HepG2 (cell line): Measurements from ENCODE around the gene TTLL4. TPM values are rescaled to one million over a fixed set of nuclear protein-coding genes. Genes with fewer than 3 reads are reported as not detected.
A peak's percentile ranks its signal among the peaks of the same experiment; 100 is the strongest.

Source experiments
- CEBPG ChIP-seq: IDR thresholded peaks from 2 replicates; pipeline ENCODE4 v1.6.1; 2016
- CEBPZ ChIP-seq: IDR thresholded peaks from 2 replicates; pipeline ENCODE4 v1.6.1; 2012; ENCODE audit warnings: low read length, improper control_type of control experiment
- CREB1 ChIP-seq, 2 experiments: fragments of 450-650 bp in 1 of 2; IDR thresholded peaks; 2 replicates each; pipeline ENCODE4 v1.6.1; 2016 to 2017; ENCODE audit warnings: control low read depth in 1 of 2, mild to moderate bottlenecking in 1 of 2, missing compliant biosample characterization in 1 of 2, missing genetic modification characterization in 1 of 2
- DNMT3B ChIP-seq: conservative IDR thresholded peaks from 2 replicates; pipeline ENCODE4 v1.6.1; 2016; ENCODE audit warnings: missing biosample characterization, control low read depth
- ETV5 ChIP-seq: IDR thresholded peaks from 2 replicates; pipeline ENCODE4 v1.6.1; 2018; ENCODE audit warnings: missing biosample characterization, missing genetic modification reagents, inconsistent platforms, borderline replicate concordance
- KLF6 ChIP-seq: IDR thresholded peaks from 2 replicates; pipeline ENCODE4 v1.8.0; 2016; ENCODE audit warnings: missing biosample characterization, missing genetic modification reagents
- MAZ ChIP-seq, 2 experiments: sonication (generic) in 1 of 2; formaldehyde crosslinking in 1 of 2; IDR thresholded peaks; 2 replicates each; pipeline versions ENCODE4 v1.5.0 to v1.6.1; 2012 to 2020; ENCODE audit warnings: low read depth in 2 of 2, mild to moderate bottlenecking in 2 of 2, borderline replicate concordance in 1 of 2, improper control_type of control experiment in 1 of 2, low read length in 1 of 2, missing genetic modification reagents in 1 of 2, moderate library complexity in 1 of 2
- MYC ChIP-seq: sonication (generic); formaldehyde crosslinking; IDR thresholded peaks from 2 replicates; pipeline ENCODE4 v1.9.0; 2021; ENCODE audit warnings: missing genetic modification reagents, borderline replicate concordance
- NFATC3 ChIP-seq: sonication (generic); formaldehyde crosslinking; IDR thresholded peaks from 2 replicates; pipeline ENCODE4 v1.5.1; 2020; ENCODE audit warnings: mild to moderate bottlenecking, missing genetic modification reagents
- NR2F6 ChIP-seq, 2 experiments: IDR thresholded peaks; 2 replicates each; pipeline ENCODE4 v1.6.1; 2016; ENCODE audit warnings: antibody characterized with exemption in 1 of 2, mild to moderate bottlenecking in 1 of 2
- ONECUT2 ChIP-seq: sonication (generic); formaldehyde crosslinking; IDR thresholded peaks from 2 replicates; pipeline ENCODE4 v1.4.0; 2020; ENCODE audit warnings: missing genetic modification reagents
- REST ChIP-seq, 2 experiments: IDR thresholded peaks; 2 replicates each; pipeline ENCODE4 v1.6.1; 2011 to 2012; ENCODE audit warnings: low read length in 2 of 2, borderline replicate concordance in 1 of 2, low read depth in 1 of 2, mild to moderate bottlenecking in 1 of 2, moderate library complexity in 1 of 2
- TCF12 ChIP-seq, 2 experiments: fragments of 450-650 bp in 1 of 2; sonication (generic) in 1 of 2; formaldehyde crosslinking in 1 of 2; IDR thresholded peaks; 2 replicates each; pipeline versions ENCODE4 v1.6.1 to v1.8.0; 2017 to 2022; ENCODE audit warnings: antibody characterized with exemption in 1 of 2, mild to moderate bottlenecking in 1 of 2, missing genetic modification reagents in 1 of 2, moderate library complexity in 1 of 2
- YY1 ChIP-seq: IDR thresholded peaks from 2 replicates; pipeline ENCODE4 v1.6.1; 2011; ENCODE audit warnings: low read length, low read depth, moderate library complexity, mild to moderate bottlenecking; ENCODE audit not compliant: insufficient read depth, insufficient replicate concordance
- ZBTB39 ChIP-seq: sonication (generic); formaldehyde crosslinking; IDR thresholded peaks from 2 replicates; pipeline ENCODE4 v1.5.0; 2020; ENCODE audit warnings: missing genetic modification reagents
- ZBTB42 ChIP-seq: sonication (generic); formaldehyde crosslinking; IDR thresholded peaks from 2 replicates; pipeline ENCODE4 v1.5.0; 2020; ENCODE audit warnings: mild to moderate bottlenecking, missing genetic modification reagents
- ZFP36L1 ChIP-seq: sonication (generic); formaldehyde crosslinking; IDR thresholded peaks from 2 replicates; pipeline ENCODE4 v1.8.0; 2022; ENCODE audit warnings: mild to moderate bottlenecking, missing genetic modification reagents, moderate library complexity
- ZFP62 ChIP-seq: sonication (generic); formaldehyde crosslinking; IDR thresholded peaks from 2 replicates; pipeline ENCODE4 v1.4.0; 2020; ENCODE audit warnings: missing genetic modification reagents
- ZNF670 ChIP-seq: sonication (generic); formaldehyde crosslinking; IDR thresholded peaks from 2 replicates; pipeline ENCODE4 v1.8.0; 2022; ENCODE audit warnings: mild to moderate bottlenecking, missing genetic modification reagents, borderline replicate concordance
- ZNF7 ChIP-seq: IDR thresholded peaks from 2 replicates; pipeline ENCODE4 v1.6.1; 2016; ENCODE audit warnings: missing biosample characterization, missing genetic modification reagents
- ZNF761 ChIP-seq: sonication (generic); formaldehyde crosslinking; conservative IDR thresholded peaks from 2 replicates; pipeline ENCODE4 v1.4.0; 2020; ENCODE audit warnings: mild to moderate bottlenecking, missing genetic modification reagents
- ZNF841 ChIP-seq: sonication (generic); formaldehyde crosslinking; IDR thresholded peaks from 2 replicates; pipeline ENCODE4 v1.8.1; 2023; ENCODE audit warnings: missing genetic modification reagents, borderline replicate concordance
- polyA plus RNA-seq, 8 experiments: library from polyadenylated mRNA; depleted of rRNA in 3 of 8; stranded (reverse) in 7 of 8; unstranded in 1 of 8; fragments of >200 nt; fragmentation: Illumina TruSeq in 4 of 8; extraction: Trizol in 4 of 8; gene quantifications; 2 replicates each; pipeline versions ENCODE4 v1.2.1 to v1.2.3, GENCODE V29; 2011 to 2016; ENCODE audit warnings: low read depth in 4 of 8, missing spikeins in 1 of 8, mixed read lengths in 1 of 8; ENCODE audit not compliant: insufficient read depth in 1 of 8
- total RNA-seq, 5 experiments: library from RNA; depleted of rRNA; stranded (reverse); fragments of >200 nt; fragmentation: Illumina TruSeq; extraction: Trizol; gene quantifications; 2 replicates each; pipeline ENCODE4 v1.2.3, GENCODE V29; 2016; ENCODE audit warnings: low read depth in 1 of 5

TTLL4 gene
- total and polyA plus RNA-seq, 2 of the 13 experiments (the other 11 are each of a cell fraction or from before 2014, with no cell fraction given): 77.5 to 84.6 TPM

GRCh38 chr2:218745160-218745558 is 34.5 kb downstream of the TTLL4 start (continued):
- TF ChIP-seq CEBPZ: no peak
- TF ChIP-seq ZNF670 (CRISPR knock-in tag): no peak
- TF ChIP-seq TCF12 (IDR thresholded peaks at IDR 0.05): no peak
- no peak for TF ChIP-seq TCF12 (CRISPR knock-in tag; IDR thresholded peaks at IDR 0.05)
- no peak for TF ChIP-seq REST (IDR thresholded peaks at IDR 0.05; ENCODE audit: borderline replicate concordance in 1 of 2, low read depth in 1 of 2, low read length in 2 of 2)
- TF ChIP-seq CREB1 (IDR thresholded peaks at IDR 0.05): peak; percentile 13; the same call in 1 of the 2 replicates
- no peak for TF ChIP-seq CREB1 (CRISPR knock-in tag; IDR thresholded peaks at IDR 0.05)
- no peak for TF ChIP-seq NR2F6 (IDR thresholded peaks at IDR 0.05)
- TF ChIP-seq NR2F6 (CRISPR knock-in tag; IDR thresholded peaks at IDR 0.05): peak; percentile 54
- no peak for TF ChIP-seq ZFP36L1 (CRISPR knock-in tag)
- TF ChIP-seq DNMT3B (CRISPR knock-in tag): no peak
- no peak for TF ChIP-seq YY1
- no peak for TF ChIP-seq ZBTB39 (CRISPR knock-in tag)
- TF ChIP-seq ZBTB42 (CRISPR knock-in tag): no peak
- no peak for TF ChIP-seq ZNF761 (CRISPR knock-in tag)
- no peak for TF ChIP-seq ZNF7 (CRISPR knock-in tag)
- TF ChIP-seq ZNF841 (CRISPR knock-in tag): no peak
- no peak for TF ChIP-seq KLF6 (CRISPR knock-in tag)
- TF ChIP-seq NFATC3 (CRISPR knock-in tag): 0 out of 2 replicates have a peak, but pooled peaks have one; percentile 24
- TF ChIP-seq MAZ (IDR thresholded peaks at IDR 0.05; ENCODE audit: borderline replicate concordance, low read depth, low read length): no peak
- no peak for TF ChIP-seq MAZ (CRISPR knock-in tag; IDR thresholded peaks at IDR 0.05; ENCODE audit: low read depth)
- no peak for TF ChIP-seq ONECUT2 (CRISPR knock-in tag)
- peak; percentile 96 for TF ChIP-seq CEBPG (CRISPR knock-in tag)
- TF ChIP-seq MYC: peak; percentile 67
- TF ChIP-seq ETV5 (CRISPR knock-in tag): 0 out of 2 replicates have a peak, but pooled peaks have one; percentile 10
- no peak for TF ChIP-seq ZFP62 (CRISPR knock-in tag)
